Measurements from ENCODE around the gene PIMREG.

GRCh38 chr17:6443692-6444570 is at the start of gene PIMREG:
- TF ChIP-seq, protein P1, sequence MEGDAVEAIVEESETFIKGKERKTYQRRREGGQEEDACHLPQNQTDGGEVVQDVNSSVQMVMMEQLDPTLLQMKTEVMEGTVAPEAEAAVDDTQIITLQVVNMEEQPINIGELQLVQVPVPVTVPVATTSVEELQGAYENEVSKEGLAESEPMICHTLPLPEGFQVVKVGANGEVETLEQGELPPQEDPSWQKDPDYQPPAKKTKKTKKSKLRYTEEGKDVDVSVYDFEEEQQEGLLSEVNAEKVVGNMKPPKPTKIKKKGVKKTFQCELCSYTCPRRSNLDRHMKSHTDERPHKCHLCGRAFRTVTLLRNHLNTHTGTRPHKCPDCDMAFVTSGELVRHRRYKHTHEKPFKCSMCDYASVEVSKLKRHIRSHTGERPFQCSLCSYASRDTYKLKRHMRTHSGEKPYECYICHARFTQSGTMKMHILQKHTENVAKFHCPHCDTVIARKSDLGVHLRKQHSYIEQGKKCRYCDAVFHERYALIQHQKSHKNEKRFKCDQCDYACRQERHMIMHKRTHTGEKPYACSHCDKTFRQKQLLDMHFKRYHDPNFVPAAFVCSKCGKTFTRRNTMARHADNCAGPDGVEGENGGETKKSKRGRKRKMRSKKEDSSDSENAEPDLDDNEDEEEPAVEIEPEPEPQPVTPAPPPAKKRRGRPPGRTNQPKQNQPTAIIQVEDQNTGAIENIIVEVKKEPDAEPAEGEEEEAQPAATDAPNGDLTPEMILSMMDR (IDR thresholded peaks at IDR 0.05; ENCODE audit: low read depth, low read length) = no peak
- TF ChIP-seq POLR2A (IDR thresholded peaks at IDR 0.05; ENCODE audit: extremely low read depth, insufficient read length) = no peak
- no peak for TF ChIP-seq MAX (IDR thresholded peaks at IDR 0.05; ENCODE audit: low read depth, low read length)

Measured in NB4 (cell line).